Measurements from ENCODE around the gene GGCX.
"Not testable (repeated sequence)": the region's sequence is repeated elsewhere in the genome, so short reads cannot be mapped to it uniquely, and the experiment has no call there.

GGCX gene

DNA sequence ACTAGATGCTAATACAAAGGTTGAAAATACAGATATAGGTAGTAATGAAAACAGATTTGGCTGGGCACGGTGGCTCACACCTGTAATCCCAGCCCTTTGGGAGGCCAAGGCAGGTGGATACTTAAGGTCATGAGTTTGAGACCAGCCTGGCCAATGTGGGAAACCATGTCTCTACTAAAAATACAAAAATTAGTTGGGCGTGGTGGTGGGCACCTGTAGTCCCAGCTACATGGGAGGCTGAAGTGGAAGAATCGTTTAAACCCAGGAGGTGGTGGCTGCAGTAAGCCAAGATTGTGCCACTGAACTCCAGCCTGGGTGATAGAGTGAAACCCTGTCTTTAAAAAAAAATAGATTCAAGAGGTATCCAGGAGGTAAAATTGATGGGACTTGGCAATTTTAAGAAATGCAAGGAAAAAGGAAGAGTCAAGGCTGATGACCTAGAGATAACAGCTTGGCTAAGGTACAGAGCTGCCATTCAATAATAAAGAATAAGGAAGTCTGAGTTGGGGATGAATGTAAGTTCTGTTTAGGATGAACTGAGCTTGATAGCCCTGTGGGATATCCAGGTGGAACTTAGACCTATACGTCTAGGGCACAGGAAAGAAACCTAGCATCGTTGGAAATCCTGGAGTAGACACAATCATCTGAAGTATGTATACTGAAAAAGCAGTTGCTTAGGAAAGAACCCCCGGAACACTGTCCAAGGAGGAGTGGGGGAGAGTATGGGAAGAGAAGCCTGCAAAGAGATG, 13.3 kb downstream of the GGCX start:
- no peak overlapping the region for H3K4me3 ChIP-seq (ENCODE audit: low read length)
- H3K79me2 ChIP-seq (ENCODE audit: control insufficient read depth, low read length), result no peaks in the 10 kb centered on the region
- TF ChIP-seq, protein P1, sequence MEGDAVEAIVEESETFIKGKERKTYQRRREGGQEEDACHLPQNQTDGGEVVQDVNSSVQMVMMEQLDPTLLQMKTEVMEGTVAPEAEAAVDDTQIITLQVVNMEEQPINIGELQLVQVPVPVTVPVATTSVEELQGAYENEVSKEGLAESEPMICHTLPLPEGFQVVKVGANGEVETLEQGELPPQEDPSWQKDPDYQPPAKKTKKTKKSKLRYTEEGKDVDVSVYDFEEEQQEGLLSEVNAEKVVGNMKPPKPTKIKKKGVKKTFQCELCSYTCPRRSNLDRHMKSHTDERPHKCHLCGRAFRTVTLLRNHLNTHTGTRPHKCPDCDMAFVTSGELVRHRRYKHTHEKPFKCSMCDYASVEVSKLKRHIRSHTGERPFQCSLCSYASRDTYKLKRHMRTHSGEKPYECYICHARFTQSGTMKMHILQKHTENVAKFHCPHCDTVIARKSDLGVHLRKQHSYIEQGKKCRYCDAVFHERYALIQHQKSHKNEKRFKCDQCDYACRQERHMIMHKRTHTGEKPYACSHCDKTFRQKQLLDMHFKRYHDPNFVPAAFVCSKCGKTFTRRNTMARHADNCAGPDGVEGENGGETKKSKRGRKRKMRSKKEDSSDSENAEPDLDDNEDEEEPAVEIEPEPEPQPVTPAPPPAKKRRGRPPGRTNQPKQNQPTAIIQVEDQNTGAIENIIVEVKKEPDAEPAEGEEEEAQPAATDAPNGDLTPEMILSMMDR (IDR thresholded peaks at IDR 0.05; ENCODE audit: low read depth, low read length, poor library complexity, severe bottlenecking), result no peak
- no peak for TF ChIP-seq EZH2phosphoT487 (IDR thresholded peaks at IDR 0.05; ENCODE audit: borderline replicate concordance, low read length)
- no peaks in the 10 kb centered on the region for H3K27me3 ChIP-seq (ENCODE audit: control insufficient read depth, low read length)
- no peak overlapping the region for H3K27ac ChIP-seq (ENCODE audit: low read depth, low read length)
- H4K20me1 ChIP-seq (ENCODE audit: control insufficient read depth, insufficient read depth, low read depth, low read length), result no peaks in the 10 kb centered on the region; the same call in 1 of the 2 replicates
- no peak overlapping the region for H3K4me2 ChIP-seq (ENCODE audit: low read length)
- no peaks in the 10 kb centered on the region for H3K9me2 ChIP-seq (replicated peaks; ENCODE audit: control insufficient read depth, low read length)
- peaks cover 82% of the 10 kb centered on the region for H3K36me3 ChIP-seq (ENCODE audit: control insufficient read depth, low read length)
- H3F3A ChIP-seq (ENCODE audit: control insufficient read depth, insufficient read depth), result peaks cover 55% of the 10 kb centered on the region
- no peaks in the 10 kb centered on the region for H3K9me3 ChIP-seq (ENCODE audit: control insufficient read depth, insufficient read depth, low read length)
- no peaks in the 10 kb centered on the region for H3K4me1 ChIP-seq (ENCODE audit: control insufficient read depth, low read length)

DNA sequence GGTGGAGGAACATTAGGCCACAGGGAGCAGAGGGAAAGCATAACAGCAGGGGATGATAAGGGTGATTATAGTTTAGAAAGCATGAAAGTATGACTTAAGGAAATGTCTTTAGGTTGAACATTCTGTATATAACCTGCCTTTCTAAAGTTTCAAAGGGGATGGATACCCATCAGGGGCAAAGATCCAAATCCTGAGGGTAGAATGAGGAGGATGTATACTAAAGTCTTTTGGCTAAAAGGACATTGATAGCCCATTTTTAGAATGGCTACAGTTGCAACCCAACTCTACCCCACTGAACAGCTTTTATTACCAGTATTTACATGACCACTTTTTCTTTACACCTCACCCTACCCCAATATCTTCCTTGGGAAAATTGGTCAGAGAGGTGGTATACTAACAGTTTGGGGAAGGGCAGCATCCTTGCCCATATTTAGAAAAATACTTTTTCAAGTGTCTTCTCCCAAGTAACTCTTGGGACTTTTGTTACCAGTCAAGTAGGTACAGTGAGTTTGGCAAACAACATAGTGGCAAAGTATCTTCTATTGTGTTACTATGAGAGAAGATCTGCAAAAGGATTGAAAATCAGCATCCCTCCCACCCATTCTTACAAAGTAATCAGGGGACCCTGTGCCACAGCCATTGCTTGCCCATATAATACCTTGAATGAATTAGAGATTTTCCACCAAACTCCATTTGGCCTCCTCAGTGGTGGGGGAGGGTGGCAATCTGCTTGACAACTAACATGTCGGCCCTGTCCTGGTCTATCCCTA, 14.0 kb downstream of the GGCX start:
- TF ChIP-seq EZH2phosphoT487 (IDR thresholded peaks at IDR 0.05; ENCODE audit: borderline replicate concordance, low read length), result no peak
- TF ChIP-seq, protein P1 (IDR thresholded peaks at IDR 0.05; ENCODE audit: low read depth, low read length, poor library complexity, severe bottlenecking), result no peak
- Histone ChIP-seq H3K4me2 (ENCODE audit: low read length) (no peak overlapping the region), H3K79me2 (ENCODE audit: control insufficient read depth, low read length) (peaks cover 7% of the 10 kb centered on the region), H3K4me1 (ENCODE audit: control insufficient read depth, low read length) (no peaks in the 10 kb centered on the region), H3F3A (ENCODE audit: control insufficient read depth, insufficient read depth) (peaks cover 62% of the 10 kb centered on the region), H3K9me3 (ENCODE audit: control insufficient read depth, insufficient read depth, low read length) (no peaks in the 10 kb centered on the region), H3K27me3 (ENCODE audit: control insufficient read depth, low read length) (no peaks in the 10 kb centered on the region), H4K20me1 (ENCODE audit: control insufficient read depth, insufficient read depth, low read depth, low read length) (peaks cover 7% of the 10 kb centered on the region), H3K4me3 (ENCODE audit: low read length) (no peak overlapping the region), H3K27ac (ENCODE audit: low read depth, low read length) (peak overlapping the region; percentile 26), H3K9me2 (replicated peaks; ENCODE audit: control insufficient read depth, low read length) (no peaks in the 10 kb centered on the region), H3K36me3 (ENCODE audit: control insufficient read depth, low read length) (peaks cover 82% of the 10 kb centered on the region)

DNA sequence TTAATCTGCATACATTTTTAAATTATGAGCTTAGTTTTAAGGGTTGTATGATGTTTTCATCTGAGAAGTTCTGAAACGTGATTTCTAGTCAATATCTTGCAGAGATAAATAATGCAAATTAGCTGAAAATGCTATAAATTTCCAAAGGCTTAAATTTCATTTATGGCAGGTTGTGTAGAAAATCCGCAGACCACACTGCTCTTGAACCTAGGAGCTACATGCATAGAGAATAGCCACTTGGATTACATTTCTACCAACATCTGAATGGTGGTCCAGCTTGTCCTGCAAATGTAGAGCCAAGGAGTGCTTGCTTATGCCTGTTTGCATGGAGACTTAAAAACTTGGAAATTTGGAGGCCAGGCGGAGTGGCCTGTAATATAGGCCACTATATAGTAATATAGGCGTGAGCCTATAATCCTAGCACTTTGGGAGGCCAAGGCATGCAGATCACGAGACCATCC, 15.5 kb downstream of the GGCX start:
- peaks cover 83% of the 10 kb centered on the region for H3K36me3 ChIP-seq (ENCODE audit: control insufficient read depth, low read length)
- H3K9me2 ChIP-seq (replicated peaks; ENCODE audit: control insufficient read depth, low read length), result no peaks in the 10 kb centered on the region
- TF ChIP-seq, protein P1 (IDR thresholded peaks at IDR 0.05; ENCODE audit: low read depth, low read length, poor library complexity, severe bottlenecking), result no peak
- no peak for TF ChIP-seq EZH2phosphoT487 (IDR thresholded peaks at IDR 0.05; ENCODE audit: borderline replicate concordance, low read length)
- peaks cover 22% of the 10 kb centered on the region for H4K20me1 ChIP-seq (ENCODE audit: control insufficient read depth, insufficient read depth, low read depth, low read length)
- H3F3A ChIP-seq (ENCODE audit: control insufficient read depth, insufficient read depth), result peaks cover 75% of the 10 kb centered on the region
- H3K27ac ChIP-seq (ENCODE audit: low read depth, low read length), result no peak overlapping the region
- H3K79me2 ChIP-seq (ENCODE audit: control insufficient read depth, low read length), result peaks cover 22% of the 10 kb centered on the region
- H3K27me3 ChIP-seq (ENCODE audit: control insufficient read depth, low read length), result no peaks in the 10 kb centered on the region
- no peaks in the 10 kb centered on the region for H3K9me3 ChIP-seq (ENCODE audit: control insufficient read depth, insufficient read depth, low read length)
- no peak overlapping the region for H3K4me3 ChIP-seq (ENCODE audit: low read length)
- H3K4me1 ChIP-seq (ENCODE audit: control insufficient read depth, low read length), result peaks cover 14% of the 10 kb centered on the region
- H3K4me2 ChIP-seq (ENCODE audit: low read length), result no peak overlapping the region

DNA sequence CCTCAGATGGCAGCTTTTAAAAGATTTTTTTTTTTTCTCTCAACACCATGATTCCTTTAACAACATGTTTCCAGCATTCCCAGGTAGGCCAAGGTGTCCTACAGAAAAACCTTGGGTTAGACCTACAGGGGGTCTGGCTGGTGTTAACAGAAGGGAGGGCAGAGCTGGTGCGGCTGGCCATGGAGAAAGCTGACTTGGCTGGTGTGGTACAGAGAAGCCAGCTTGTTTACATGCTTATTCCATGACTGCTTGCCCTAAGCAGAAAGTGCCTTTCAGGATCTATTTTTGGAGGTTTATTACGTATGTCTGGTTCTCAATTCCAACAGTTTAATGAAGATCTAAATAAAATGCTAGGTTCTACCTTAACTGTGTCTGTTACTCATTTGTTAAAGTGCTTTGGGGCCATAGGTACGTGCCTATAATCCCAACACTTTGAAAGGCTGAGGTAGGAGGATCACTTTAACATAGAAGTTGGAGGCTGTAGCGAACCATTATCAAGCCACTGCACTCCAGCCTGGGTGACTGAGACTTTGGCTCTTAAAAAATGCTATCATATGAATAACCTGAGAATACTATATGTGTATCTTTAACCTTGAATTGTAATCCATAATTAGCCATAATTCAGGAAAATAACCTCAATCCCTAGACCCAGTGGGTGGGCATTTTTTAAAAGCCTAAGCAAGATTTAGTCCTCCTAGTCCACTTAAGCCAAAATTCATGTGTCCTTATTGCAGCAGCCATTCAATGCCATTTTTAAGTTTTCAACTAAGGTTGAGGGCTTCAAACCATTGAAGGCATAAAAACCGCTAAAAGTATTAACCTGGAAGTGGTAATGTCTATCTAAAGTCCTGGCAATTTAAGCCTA, 16.1 kb downstream of the GGCX start:
- H3K9me3 ChIP-seq (ENCODE audit: control insufficient read depth, insufficient read depth, low read length); H3K4me3 ChIP-seq (ENCODE audit: low read length); H3K4me2 ChIP-seq (ENCODE audit: low read length); H3K27me3 ChIP-seq (ENCODE audit: control insufficient read depth, low read length); H3K27ac ChIP-seq (ENCODE audit: low read depth, low read length); H3K9me2 ChIP-seq (replicated peaks; ENCODE audit: control insufficient read depth, low read length): not testable (repeated sequence)
- H3K79me2 ChIP-seq (ENCODE audit: control insufficient read depth, low read length), result peaks cover 28% of the 10 kb centered on the region
- H3F3A ChIP-seq (ENCODE audit: control insufficient read depth, insufficient read depth), result peaks cover 82% of the 10 kb centered on the region
- H3K4me1 ChIP-seq (ENCODE audit: control insufficient read depth, low read length), result peaks cover 21% of the 10 kb centered on the region
- H3K36me3 ChIP-seq (ENCODE audit: control insufficient read depth, low read length), result peaks cover 83% of the 10 kb centered on the region
- peaks cover 28% of the 10 kb centered on the region for H4K20me1 ChIP-seq (ENCODE audit: control insufficient read depth, insufficient read depth, low read depth, low read length)

DNA sequence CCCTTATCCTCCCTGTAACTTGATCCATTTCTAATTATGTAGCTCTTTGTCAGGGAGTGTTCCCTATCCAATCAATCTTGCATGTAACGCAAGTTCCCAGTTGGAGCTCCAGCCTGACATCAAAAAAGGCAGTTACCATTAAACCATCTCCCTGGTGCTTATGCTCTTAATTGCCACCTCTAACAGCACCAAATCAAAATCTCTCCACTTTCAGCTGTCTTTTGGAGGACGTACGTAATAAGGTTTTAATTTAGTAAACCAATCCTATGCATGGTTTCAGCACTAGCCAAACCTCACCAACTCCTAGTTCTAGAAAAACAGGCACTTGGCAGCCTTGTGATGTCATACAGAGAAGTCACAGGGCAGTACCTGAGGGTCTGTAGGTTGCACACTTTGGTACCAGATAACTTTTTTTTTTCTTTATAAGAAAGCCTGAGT, 17.0 kb downstream of the GGCX start:
- Histone ChIP-seq H3F3A (ENCODE audit: control insufficient read depth, insufficient read depth) (peaks cover 87% of the 10 kb centered on the region), H3K36me3 (ENCODE audit: control insufficient read depth, low read length) (peaks cover 87% of the 10 kb centered on the region)

More for the DNA sequence above, 17.0 kb downstream of the GGCX start:
- H3K27ac ChIP-seq (ENCODE audit: low read depth, low read length); H3K9me3 ChIP-seq (ENCODE audit: control insufficient read depth, insufficient read depth, low read length); H3K4me3 ChIP-seq (ENCODE audit: low read length); H3K27me3 ChIP-seq (ENCODE audit: control insufficient read depth, low read length); H3K9me2 ChIP-seq (replicated peaks; ENCODE audit: control insufficient read depth, low read length); H3K4me2 ChIP-seq (ENCODE audit: low read length): not testable (repeated sequence)
- peaks cover 22% of the 10 kb centered on the region for H3K4me1 ChIP-seq (ENCODE audit: control insufficient read depth, low read length)
- H3K79me2 ChIP-seq (ENCODE audit: control insufficient read depth, low read length), result peaks cover 37% of the 10 kb centered on the region
- H4K20me1 ChIP-seq (ENCODE audit: control insufficient read depth, insufficient read depth, low read depth, low read length), result peaks cover 34% of the 10 kb centered on the region

Data from DOHH2 (cell line).